Astrocyte of the cerebellum (primary cell): ENCODE data around the gene CHRNB4.

ENCODE experiments used
- DNase-seq: peaks from one replicate; pipeline ENCODE4 v3.0.0-alpha.2; 2011; ENCODE audit warnings: low read depth
- H3K4me3 ChIP-seq: 2 replicates; pipeline ENCODE4 v1.5.1; 2011; ENCODE audit warnings: mild to moderate bottlenecking, low read depth, low read length, moderate library complexity
- CTCF ChIP-seq: IDR thresholded peaks from 2 replicates; pipeline ENCODE4 v1.5.1; 2012; ENCODE audit warnings: low read length, low read depth, moderate library complexity, mild to moderate bottlenecking; ENCODE audit errors: missing control alignments
- in situ Hi-C: cut with HindIII; loops from 2 replicates; pipeline ENCODE4 v1.10.0; 2017; ENCODE audit warnings: low sequenced_read_pairs

CHRNB4 gene

GRCh38 chr15:78682693-78683410 lies 41.8 kb upstream of the CHRNB4 start:
- in situ Hi-C loops = no loop called here
- H3K4me3 ChIP-seq = no peak overlapping the region
- no peak for DNase-seq
- no peak for TF ChIP-seq CTCF

DNA sequence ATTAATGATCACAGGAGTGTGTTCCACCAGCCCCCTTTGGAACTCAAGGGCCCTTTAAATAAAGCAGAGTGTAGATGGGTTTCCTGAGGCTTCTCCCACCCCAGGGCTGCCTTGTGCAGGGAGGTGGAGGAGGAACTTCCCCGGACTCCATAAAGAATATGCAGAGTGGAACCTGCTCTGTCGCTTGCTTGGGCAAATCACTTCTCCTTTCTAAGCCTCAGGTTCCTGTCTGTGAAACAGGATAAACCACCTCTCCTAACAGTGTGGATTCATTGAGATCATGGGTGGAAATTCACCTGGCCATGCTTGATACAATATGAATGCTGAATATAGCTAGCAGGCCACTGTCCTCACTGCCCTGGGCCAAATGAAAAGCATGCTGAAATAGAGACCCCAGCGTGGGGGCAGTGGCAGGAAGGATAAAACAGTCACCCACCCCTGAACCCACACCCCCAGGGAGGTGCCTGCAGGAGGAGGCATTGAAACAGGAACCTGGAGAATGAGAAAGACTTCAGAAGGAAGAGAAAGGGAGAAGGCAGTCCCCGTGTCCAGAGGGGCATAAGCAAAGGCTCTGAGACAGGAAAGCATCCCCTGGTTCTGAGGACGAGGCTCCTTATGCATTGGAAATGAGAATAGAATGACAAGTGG lies 41.1 kb upstream of the CHRNB4 start:
- no peak for DNase-seq
- TF ChIP-seq CTCF = no peak
- no peak overlapping the region for H3K4me3 ChIP-seq
- in situ Hi-C loops = no loop called here

GRCh38 chr15:78681281-78682003 lies 40.4 kb upstream of the CHRNB4 start:
- H3K4me3 ChIP-seq = no peak overlapping the region
- in situ Hi-C loops = no loop called here
- no peak for DNase-seq
- TF ChIP-seq CTCF = no peak

DNA sequence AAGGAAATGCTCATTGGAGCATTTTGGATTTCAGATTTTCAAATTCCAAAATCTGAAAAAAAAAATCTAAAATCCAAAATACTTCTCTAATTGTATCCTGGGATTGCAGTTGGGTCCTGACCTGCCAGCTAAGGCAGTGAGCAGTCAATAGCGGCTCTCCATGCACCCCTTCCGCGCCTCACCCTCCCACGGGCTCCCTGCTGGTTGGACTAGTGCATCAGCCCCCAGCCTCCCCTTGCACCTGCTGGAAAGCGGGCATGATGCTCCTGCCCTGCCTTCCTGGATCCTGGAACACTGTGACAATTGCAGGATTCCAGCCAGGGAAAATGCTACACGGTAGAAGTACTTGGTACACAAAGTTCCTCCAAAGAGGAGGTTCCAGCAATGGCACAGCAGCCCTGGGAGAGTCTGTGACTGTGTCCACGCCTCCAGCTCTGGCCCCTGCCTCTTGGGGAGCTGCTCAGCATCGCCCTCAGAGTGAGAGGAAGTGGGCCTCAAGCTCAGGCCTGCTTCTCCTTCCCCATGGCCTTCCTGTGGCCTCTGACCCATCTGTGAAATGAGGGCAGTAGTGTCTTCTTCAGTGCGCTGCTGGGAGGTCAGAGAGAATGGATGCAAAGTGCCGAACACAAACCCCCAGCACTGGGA lies 39.5 kb upstream of the CHRNB4 start:
- no peak for DNase-seq
- in situ Hi-C loops = no loop called here
- H3K4me3 ChIP-seq = no peak overlapping the region
- no peak for TF ChIP-seq CTCF

GRCh38 chr15:78679089-78679511 lies 38.1 kb upstream of the CHRNB4 start:
- DNase-seq = no peak
- TF ChIP-seq CTCF = no peak
- in situ Hi-C loops = no loop called here
- no peak overlapping the region for H3K4me3 ChIP-seq

- no peak overlapping the region for H3K4me3 ChIP-seq
- TF ChIP-seq CTCF = no peak
- in situ Hi-C loops = no loop called here
- no peak for DNase-seq
Measured at GRCh38 chr15:78676424-78677110, 35.6 kb upstream of the CHRNB4 start.
